Activated naive CD4-positive, alpha-beta T cell treated with anti-CD3 and anti-CD28 coated beads, Interleukin-2, amount 50 U/mL, for 24 hours (primary cell): ENCODE results near the gene DKK3.

Source experiments
- H3K27ac Mint-ChIP-seq: one replicate; pipeline ENCODE4 v1.8.0; 2021; ENCODE audit warnings: mild to moderate bottlenecking, mixed read lengths
- H3K27me3 Mint-ChIP-seq: one replicate; pipeline ENCODE4 v1.8.0; 2021; ENCODE audit warnings: mixed read lengths
- H3K36me3 Mint-ChIP-seq: one replicate; pipeline ENCODE4 v1.8.0; 2021; ENCODE audit warnings: mixed read lengths
- H3K4me1 Mint-ChIP-seq: one replicate; pipeline ENCODE4 v1.8.0; 2021; ENCODE audit warnings: mixed read lengths
- H3K4me3 Mint-ChIP-seq: one replicate; pipeline ENCODE4 v1.8.0; 2021; ENCODE audit warnings: mild to moderate bottlenecking, mixed read lengths
- H3K9me3 Mint-ChIP-seq: one replicate; pipeline ENCODE4 v1.8.0; 2021; ENCODE audit warnings: mixed read lengths

The DKK3 gene

GRCh38 chr11:11982461-11982860 is 26.0 kb downstream of the DKK3 start:
- Mint-ChIP-seq H3K4me1 (no peaks in the 10 kb centered on the region), H3K4me3 (no peak overlapping the region), H3K27ac (no peak overlapping the region), H3K36me3 (no peaks in the 10 kb centered on the region), H3K9me3 (no peaks in the 10 kb centered on the region), H3K27me3 (no peaks in the 10 kb centered on the region)

GRCh38 chr11:11981840-11982239 is 26.6 kb downstream of the DKK3 start:
- H3K36me3 Mint-ChIP-seq, result no peaks in the 10 kb centered on the region
- H3K27me3 Mint-ChIP-seq, result no peaks in the 10 kb centered on the region
- H3K9me3 Mint-ChIP-seq, result no peaks in the 10 kb centered on the region
- no peak overlapping the region for H3K27ac Mint-ChIP-seq
- H3K4me3 Mint-ChIP-seq, result no peak overlapping the region
- no peaks in the 10 kb centered on the region for H3K4me1 Mint-ChIP-seq

GRCh38 chr11:11981364-11981763 is 27.1 kb downstream of the DKK3 start:
- no peaks in the 10 kb centered on the region for H3K36me3 Mint-ChIP-seq
- no peak overlapping the region for H3K4me3 Mint-ChIP-seq
- H3K27ac Mint-ChIP-seq, result no peak overlapping the region
- no peaks in the 10 kb centered on the region for H3K9me3 Mint-ChIP-seq
- no peaks in the 10 kb centered on the region for H3K27me3 Mint-ChIP-seq
- H3K4me1 Mint-ChIP-seq, result no peaks in the 10 kb centered on the region

DNA sequence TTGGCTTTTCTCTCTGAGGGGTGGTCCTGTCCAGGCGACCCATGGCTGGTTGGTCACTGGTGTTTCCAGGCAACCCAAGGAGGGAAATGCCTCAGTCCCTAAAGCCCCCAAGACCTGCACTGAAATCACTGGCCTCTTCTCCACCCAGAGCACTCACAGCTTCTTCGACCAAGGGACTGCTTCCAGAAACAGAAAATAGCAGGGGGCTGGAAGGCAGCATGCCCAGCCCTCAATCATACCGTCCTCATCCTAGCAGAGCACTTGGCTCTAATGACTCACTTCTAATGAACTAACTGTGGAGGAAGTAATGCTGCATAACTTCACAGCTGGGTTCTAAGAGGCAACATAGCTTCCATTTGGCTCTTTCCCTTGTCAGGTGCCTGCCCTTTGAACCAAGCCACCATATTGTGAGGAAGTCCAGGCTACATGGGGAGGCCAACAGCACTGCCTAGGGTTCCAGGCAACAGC is 27.6 kb downstream of the DKK3 start:
- Mint-ChIP-seq H3K27ac (no peak overlapping the region), H3K4me1 (no peaks in the 10 kb centered on the region), H3K36me3 (no peaks in the 10 kb centered on the region), H3K4me3 (no peak overlapping the region), H3K27me3 (no peaks in the 10 kb centered on the region), H3K9me3 (no peaks in the 10 kb centered on the region)

DNA sequence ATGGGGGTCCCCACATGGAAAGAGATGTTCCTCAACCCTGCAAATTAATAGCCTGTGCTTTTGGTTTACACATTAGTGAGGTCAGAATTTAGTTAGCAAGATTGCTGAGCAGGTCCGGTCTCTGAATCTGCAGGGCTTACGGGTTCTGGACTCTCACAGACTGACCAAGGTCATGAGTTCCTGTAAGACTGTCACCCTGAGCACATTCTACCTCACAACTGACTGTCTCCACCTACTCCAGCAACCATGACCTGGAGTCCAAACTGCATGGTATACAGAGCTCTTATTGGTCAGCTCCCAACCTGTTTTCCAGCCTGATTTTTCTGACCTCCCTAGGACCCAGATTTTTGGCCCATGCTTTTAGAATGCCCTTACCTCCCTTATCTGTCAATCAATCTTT is 28.2 kb downstream of the DKK3 start:
- H3K27ac Mint-ChIP-seq, result no peak overlapping the region
- H3K9me3 Mint-ChIP-seq, result no peaks in the 10 kb centered on the region
- H3K4me1 Mint-ChIP-seq, result no peaks in the 10 kb centered on the region
- H3K27me3 Mint-ChIP-seq, result no peaks in the 10 kb centered on the region
- no peak overlapping the region for H3K4me3 Mint-ChIP-seq
- H3K36me3 Mint-ChIP-seq, result no peaks in the 10 kb centered on the region

DNA sequence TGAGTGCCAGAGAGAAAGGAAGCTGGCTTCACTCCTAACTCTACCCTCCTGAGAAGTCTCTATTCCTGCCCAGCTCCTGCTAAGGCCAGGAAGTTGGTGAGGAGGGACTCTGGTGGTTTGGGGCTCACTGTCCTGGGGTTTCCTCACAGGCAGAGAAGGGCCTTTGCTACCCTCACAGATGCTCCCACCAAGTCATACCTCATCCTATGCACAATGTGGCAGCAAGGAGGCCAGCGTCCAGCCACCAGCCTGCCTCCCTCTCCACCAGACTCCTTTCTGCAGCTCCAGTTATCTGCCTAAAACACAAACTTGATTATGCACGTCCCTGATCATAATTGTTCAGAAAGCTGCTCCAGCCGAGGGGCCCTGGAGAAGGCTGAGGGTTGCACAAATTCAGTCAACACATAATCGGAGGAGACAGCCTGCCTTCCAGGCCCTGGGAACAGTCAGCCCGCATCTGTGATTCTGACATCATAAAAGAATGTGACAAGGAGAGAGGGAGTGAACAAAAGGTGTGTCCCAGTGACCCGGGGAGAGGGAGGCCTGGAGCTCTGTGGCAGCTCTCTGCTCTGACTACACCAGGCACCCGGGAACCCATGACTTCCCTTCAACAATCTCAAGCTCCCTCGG is 28.8 kb downstream of the DKK3 start:
- no peak overlapping the region for H3K4me3 Mint-ChIP-seq
- no peaks in the 10 kb centered on the region for H3K9me3 Mint-ChIP-seq
- H3K27me3 Mint-ChIP-seq, result no peaks in the 10 kb centered on the region
- H3K36me3 Mint-ChIP-seq, result no peaks in the 10 kb centered on the region
- peak overlapping the region; percentile 35 for H3K27ac Mint-ChIP-seq
- no peaks in the 10 kb centered on the region for H3K4me1 Mint-ChIP-seq

DNA sequence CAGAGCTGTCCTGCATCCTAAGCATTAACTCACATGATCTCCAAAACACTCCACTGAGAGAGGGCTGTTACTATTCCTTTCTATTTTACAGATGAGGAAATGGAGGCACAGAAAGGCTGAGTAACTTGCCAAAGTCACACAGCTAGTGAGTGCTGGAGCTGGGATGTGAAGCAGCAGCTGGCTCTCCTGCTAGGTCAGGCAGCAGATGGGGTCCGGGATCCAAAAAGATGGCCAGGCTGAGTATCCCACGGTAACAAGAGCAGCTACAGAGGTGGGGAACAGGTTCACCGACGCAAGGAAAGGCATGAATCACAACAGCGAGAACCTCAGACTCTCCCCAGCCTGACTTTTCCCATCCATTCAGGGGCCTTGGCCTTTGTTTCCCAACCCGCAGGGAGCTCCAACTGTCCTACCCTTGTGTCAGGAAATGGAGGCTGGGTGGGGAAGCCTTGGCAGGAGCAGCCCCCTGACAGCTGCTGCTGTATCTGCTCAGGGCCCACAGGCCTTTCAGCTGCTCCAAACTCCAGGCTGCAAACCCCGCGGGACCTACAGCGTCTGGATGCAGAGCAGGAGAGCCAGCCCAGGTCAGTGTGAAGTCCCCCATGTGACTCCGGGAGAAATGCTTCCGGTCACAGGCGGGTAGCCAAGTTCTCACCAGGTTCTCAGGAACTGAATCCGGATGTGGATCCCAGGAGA is 29.5 kb downstream of the DKK3 start:
- H3K36me3 Mint-ChIP-seq, result no peaks in the 10 kb centered on the region
- no peaks in the 10 kb centered on the region for H3K4me1 Mint-ChIP-seq
- H3K27ac Mint-ChIP-seq, result no peak overlapping the region
- H3K27me3 Mint-ChIP-seq, result no peaks in the 10 kb centered on the region
- no peak overlapping the region for H3K4me3 Mint-ChIP-seq
- H3K9me3 Mint-ChIP-seq, result no peaks in the 10 kb centered on the region

DNA sequence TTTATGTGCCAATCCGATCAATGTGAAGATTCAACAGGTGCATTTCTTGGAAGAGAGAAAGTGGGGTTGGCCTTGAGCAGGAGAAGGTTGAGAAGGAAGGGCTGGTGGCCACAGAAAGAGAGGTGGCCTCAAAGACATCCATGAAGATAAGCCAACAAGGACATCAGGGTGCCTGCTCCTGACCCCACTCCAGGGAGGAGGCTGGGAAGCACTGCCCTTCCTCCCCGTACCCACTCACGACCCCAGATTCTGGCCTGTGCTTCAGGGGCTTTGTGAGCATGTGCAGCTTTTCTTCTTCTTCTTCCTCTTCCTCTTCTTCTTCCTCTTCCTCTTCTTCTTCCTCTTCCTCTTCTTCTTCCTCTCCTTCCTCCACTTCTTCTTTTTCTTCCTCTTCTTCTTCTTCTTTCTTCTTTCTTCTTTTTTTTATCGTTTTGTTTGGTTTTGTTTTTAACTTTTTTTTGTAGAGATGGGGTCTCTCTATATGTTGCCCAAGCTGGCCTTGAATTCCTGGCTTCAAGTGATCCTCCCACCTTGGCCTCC is 30.3 kb downstream of the DKK3 start:
- Mint-ChIP-seq H3K4me3 (no peak overlapping the region), H3K9me3 (no peaks in the 10 kb centered on the region), H3K27me3 (no peaks in the 10 kb centered on the region), H3K27ac (peak overlapping the region; percentile 0), H3K4me1 (no peaks in the 10 kb centered on the region), H3K36me3 (no peaks in the 10 kb centered on the region)

GRCh38 chr11:11977206-11977938 is 31.1 kb downstream of the DKK3 start:
- Mint-ChIP-seq H3K27me3 (no peaks in the 10 kb centered on the region), H3K4me1 (no peaks in the 10 kb centered on the region), H3K27ac (no peak overlapping the region), H3K36me3 (no peaks in the 10 kb centered on the region), H3K9me3 (no peaks in the 10 kb centered on the region), H3K4me3 (no peak overlapping the region)

DNA sequence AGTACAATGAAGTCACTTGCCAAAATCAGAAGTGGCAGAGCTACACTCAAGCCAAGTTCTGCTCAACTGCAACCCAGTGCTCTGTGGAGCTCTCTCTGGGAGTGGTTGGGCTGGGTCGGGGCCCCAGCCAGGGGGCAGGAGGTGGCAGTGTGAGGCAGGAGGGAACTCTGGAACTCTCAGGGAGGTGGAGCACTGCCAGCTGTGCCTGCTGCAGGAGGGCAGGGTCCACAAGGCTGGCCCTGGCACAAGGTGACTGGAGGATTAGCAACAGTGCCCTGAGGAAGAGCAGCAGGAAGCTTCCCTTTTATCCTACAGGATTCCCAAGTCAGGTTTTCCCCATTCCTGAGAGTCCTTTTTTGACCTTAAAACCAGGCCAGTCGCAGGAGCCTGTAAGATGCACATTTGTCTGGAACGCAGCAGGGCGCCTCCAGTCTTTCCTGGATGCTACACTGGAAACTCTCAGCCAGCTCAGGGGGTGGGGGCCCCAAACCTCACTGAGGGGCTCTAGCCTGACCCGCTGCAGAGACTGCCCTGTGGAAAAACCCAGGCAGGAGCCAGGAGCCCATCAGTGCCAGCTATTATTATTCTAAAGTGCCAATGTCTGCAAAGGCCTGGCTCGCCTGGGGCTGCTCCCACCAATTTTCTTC is 31.8 kb downstream of the DKK3 start:
- Mint-ChIP-seq H3K4me1 (no peaks in the 10 kb centered on the region), H3K27me3 (no peaks in the 10 kb centered on the region), H3K27ac (no peak overlapping the region), H3K9me3 (no peaks in the 10 kb centered on the region), H3K36me3 (no peaks in the 10 kb centered on the region), H3K4me3 (no peak overlapping the region)

GRCh38 chr11:11975201-11976092 is 33.0 kb downstream of the DKK3 start:
- H3K36me3 Mint-ChIP-seq, result no peaks in the 10 kb centered on the region
- no peaks in the 10 kb centered on the region for H3K27me3 Mint-ChIP-seq
- no peaks in the 10 kb centered on the region for H3K9me3 Mint-ChIP-seq
- H3K4me3 Mint-ChIP-seq, result no peak overlapping the region
- H3K4me1 Mint-ChIP-seq, result no peaks in the 10 kb centered on the region
- H3K27ac Mint-ChIP-seq, result no peak overlapping the region

DNA sequence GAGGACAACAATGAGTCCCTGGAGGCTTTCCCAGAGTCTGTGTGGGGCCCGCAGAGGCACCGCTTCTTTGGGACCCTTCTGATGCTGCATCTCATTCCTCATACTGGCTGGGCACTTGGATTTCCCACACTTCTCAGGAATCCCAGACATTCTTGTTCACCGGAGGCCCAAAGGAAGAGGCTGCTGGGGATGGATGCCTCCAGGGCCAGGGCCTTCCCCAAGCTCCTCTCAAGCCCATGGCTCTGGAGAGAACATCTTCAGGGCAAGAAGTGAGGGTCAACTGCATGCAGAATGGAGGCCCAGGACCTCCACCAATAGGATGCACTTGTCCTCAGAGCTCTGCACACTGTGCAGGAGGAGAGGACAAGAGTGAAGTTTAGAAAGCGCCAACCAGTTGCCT is 34.6 kb downstream of the DKK3 start:
- no peak overlapping the region for H3K4me3 Mint-ChIP-seq
- H3K9me3 Mint-ChIP-seq, result no peaks in the 10 kb centered on the region
- H3K27me3 Mint-ChIP-seq, result no peaks in the 10 kb centered on the region
- H3K27ac Mint-ChIP-seq, result no peak overlapping the region
- H3K36me3 Mint-ChIP-seq, result no peaks in the 10 kb centered on the region
- H3K4me1 Mint-ChIP-seq, result no peaks in the 10 kb centered on the region

DNA sequence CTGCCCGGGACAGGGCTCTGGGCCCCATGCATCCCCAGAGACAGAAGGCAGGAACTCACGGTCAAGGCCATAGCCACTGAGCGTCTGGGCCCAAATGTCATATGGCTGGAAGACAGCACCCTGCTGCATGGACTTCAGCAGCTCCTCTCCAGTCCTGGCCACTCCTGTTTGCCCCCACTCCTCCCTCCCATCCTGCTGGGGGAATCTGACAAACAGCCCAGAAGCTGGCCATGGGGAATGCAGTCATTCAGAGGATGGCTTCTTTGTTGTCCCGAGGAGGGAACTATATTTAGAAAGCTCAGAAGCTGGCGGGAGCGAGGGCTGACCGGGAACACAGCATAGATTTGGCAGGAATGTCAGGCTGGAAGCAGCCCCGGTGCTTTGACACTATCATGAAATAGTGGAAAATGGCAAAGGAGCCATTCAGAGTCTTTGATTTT is 35.0 kb downstream of the DKK3 start:
- Mint-ChIP-seq H3K4me1 (no peaks in the 10 kb centered on the region), H3K27me3 (no peaks in the 10 kb centered on the region), H3K9me3 (no peaks in the 10 kb centered on the region), H3K4me3 (no peak overlapping the region), H3K27ac (no peak overlapping the region), H3K36me3 (no peaks in the 10 kb centered on the region)

- Mint-ChIP-seq H3K9me3 (no peaks in the 10 kb centered on the region), H3K4me3 (no peak overlapping the region), H3K36me3 (no peaks in the 10 kb centered on the region), H3K27me3 (no peaks in the 10 kb centered on the region), H3K27ac (no peak overlapping the region), H3K4me1 (no peaks in the 10 kb centered on the region)
Observed at GRCh38 chr11:11972730-11973341, 35.6 kb downstream of the DKK3 start.
